Stimulated activated CD4-positive, alpha-beta T cell treated with anti-CD3 and anti-CD28 coated beads, Interleukin-1b, Interleukin-23, amount 100 ng/mL, for 1 hour (primary cell): Measurements from ENCODE around the gene TMEM37.

Experiments
- DNase-seq, 2 donors: peaks; one replicate each; pipeline ENCODE4 v3.0.0-alpha.2; 2020; ENCODE audit warnings: low read depth in 2 of 2

Gene TMEM37

GRCh38 chr2:119478188-119478977 lies 46.7 kb downstream of the TMEM37 start:
- no peak for DNase-seq

- no peak for DNase-seq
Observed at GRCh38 chr2:119478978-119479295, 47.3 kb downstream of the TMEM37 start.

GRCh38 chr2:119480184-119480583 lies 48.5 kb downstream of the TMEM37 start:
- no peak for DNase-seq

GRCh38 chr2:119480718-119481142 lies 49.1 kb downstream of the TMEM37 start:
- no peak for DNase-seq

GRCh38 chr2:119481501-119482455 lies 50.1 kb downstream of the TMEM37 start:
- no peak for DNase-seq

- no peak for DNase-seq
Observed at GRCh38 chr2:119482481-119483394, 51.1 kb downstream of the TMEM37 start.

GRCh38 chr2:119483395-119483753 lies 51.7 kb downstream of the TMEM37 start:
- no peak for DNase-seq

- no peak for DNase-seq
Observed at GRCh38 chr2:119483896-119484718, 52.5 kb downstream of the TMEM37 start.

- DNase-seq, result no peak
Observed at GRCh38 chr2:119484834-119485233, 53.2 kb downstream of the TMEM37 start.

GRCh38 chr2:119485336-119486110 lies 53.9 kb downstream of the TMEM37 start:
- DNase-seq, result no peak

- no peak for DNase-seq
Observed at GRCh38 chr2:119486196-119486827, 54.7 kb downstream of the TMEM37 start.

- no peak for DNase-seq
Observed at GRCh38 chr2:119486886-119487285, 55.2 kb downstream of the TMEM37 start.

GRCh38 chr2:119487434-119488244 lies 56.0 kb downstream of the TMEM37 start:
- DNase-seq, result no peak
